NCI-H2107 treated with DMSO at 0.1 percent for 48 hours (cell line): ENCODE results near the gene THADA.
"Not testable (repeated sequence)": the region's sequence is repeated elsewhere in the genome, so short reads cannot be mapped to it uniquely, and the experiment has no call there.

Experiments used
- DNase-seq: peaks from one replicate; lab custom pipeline; 2025; ENCODE audit not compliant: unreplicated experiment; lab: John Stamatoyannopoulos, UW

THADA gene

GRCh38 chr2:43305517-43305916, 290.3 kb downstream of the THADA start:
- DNase-seq: no peak

DNA sequence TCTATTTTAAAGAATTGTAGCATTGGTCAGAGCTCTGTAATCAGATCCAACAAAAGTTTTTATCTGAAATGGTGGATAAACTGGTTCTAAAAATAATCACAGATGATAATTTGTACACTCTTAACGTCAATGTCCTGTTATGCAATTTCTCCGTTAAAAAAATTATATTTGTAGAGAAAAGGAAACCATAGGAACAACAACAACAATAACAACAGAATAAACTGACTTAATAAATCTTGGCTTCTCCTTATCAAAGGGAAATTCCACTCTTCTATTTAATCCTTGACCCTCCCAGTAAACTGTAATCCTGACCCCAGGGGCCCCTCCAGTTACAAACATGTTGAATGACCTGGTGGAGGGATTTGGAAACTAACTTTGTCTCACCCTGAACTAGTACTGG, 290.8 kb downstream of the THADA start:
- DNase-seq: no peak

DNA sequence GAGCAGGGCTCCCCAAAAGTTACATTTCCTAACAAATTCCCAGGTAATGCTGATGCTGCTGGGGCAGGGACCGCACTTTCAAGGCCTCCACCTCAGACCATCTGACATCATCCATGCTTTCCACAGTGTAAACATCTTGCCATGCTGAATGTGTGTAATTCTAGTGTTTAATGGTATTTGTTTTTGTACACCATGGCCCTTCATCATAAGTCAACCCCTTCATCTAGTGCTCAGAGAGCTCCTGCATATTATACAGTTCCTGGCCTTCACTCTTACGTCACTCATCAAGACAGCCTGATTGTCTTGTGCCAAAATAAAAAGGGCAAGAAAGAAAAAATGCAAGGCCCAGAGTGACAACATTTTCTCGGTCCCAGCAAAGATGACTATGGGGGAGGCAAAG, 291.9 kb downstream of the THADA start:
- DNase-seq: no peak

- no peak for DNase-seq
These were observed 292.8 kb downstream of the THADA start for GRCh38 chr2:43302961-43303494.

DNA sequence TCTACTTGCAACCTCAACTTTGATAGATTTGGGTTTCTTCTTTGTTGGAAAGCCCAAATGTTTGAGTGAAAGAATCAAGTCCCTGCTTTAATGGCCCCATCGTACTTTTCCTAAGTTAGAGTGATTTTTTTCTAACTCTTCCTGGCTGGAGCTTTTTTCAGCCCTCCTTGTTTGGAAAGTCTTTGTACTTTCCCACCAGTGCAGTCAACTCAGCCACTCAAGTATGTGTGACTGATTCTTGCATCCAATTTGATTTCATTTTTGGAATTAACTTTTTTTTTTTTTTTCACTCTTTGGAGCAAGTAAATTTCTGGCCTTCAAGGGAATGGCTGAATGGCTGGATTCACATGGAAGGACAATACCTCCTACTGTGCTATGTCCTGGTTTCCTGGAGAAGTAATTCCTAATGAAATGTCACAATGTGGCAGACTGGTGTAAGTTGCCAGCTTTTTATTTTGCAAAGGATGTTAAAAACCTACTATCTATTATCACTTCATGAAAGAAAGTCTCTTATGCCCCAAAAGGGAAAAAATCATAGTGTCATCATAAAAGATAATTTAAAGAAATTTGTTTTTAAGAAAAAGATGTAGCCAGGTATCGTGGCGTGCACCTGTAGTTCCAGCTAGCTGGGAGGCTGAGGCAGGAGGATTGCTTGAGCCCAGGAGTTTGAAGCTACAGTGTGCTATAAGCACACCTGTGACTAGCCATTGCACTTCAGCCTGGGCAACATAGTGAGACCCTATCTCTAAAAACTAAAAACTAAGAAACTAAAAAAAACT, 293.5 kb downstream of the THADA start:
- DNase-seq: no peak

GRCh38 chr2:43300781-43301583, 294.9 kb downstream of the THADA start:
- DNase-seq: no peak

DNA sequence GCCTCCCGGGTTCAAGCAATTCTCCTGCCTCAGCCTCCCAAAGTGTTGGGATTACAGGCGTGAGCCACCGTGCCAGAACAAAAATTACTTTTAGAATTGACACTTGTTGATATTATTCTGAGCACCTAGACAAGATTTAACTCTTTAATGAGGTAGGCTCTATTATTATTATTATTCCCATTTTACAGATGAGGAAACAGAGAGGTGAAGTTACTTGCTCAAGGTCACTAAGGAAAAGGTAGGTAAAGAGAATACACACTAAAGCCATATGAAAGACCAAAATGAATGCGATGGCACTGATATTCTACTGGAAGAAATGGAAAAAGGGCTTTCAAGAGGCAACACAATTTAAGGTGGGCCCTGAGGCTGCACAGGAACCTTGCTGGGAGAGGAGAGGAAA, 295.6 kb downstream of the THADA start:
- DNase-seq: no peak

DNA sequence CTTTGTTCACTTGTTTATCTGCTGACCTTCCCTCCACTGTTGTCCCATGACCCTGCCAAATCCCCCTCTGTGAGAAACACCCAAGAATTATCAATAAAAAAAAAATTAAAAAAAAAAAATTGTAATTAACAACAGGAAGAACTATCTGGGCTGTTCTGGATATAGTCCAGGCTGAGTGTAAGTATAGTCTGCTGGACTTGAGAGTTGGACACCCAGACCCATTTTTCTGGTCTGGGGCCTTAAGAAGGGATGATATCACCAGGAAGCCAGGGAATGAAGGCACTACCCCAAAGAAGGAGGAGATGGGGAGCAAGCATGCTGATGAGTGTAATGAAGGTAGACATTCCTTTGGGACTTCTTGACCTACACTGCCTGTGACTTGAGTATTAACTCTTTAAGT, 297.3 kb downstream of the THADA start:
- no peak for DNase-seq

- DNase-seq: not testable (repeated sequence)
These were observed 298.1 kb downstream of the THADA start for GRCh38 chr2:43297740-43298139.

GRCh38 chr2:43294973-43295603, 300.8 kb downstream of the THADA start:
- no peak for DNase-seq

DNA sequence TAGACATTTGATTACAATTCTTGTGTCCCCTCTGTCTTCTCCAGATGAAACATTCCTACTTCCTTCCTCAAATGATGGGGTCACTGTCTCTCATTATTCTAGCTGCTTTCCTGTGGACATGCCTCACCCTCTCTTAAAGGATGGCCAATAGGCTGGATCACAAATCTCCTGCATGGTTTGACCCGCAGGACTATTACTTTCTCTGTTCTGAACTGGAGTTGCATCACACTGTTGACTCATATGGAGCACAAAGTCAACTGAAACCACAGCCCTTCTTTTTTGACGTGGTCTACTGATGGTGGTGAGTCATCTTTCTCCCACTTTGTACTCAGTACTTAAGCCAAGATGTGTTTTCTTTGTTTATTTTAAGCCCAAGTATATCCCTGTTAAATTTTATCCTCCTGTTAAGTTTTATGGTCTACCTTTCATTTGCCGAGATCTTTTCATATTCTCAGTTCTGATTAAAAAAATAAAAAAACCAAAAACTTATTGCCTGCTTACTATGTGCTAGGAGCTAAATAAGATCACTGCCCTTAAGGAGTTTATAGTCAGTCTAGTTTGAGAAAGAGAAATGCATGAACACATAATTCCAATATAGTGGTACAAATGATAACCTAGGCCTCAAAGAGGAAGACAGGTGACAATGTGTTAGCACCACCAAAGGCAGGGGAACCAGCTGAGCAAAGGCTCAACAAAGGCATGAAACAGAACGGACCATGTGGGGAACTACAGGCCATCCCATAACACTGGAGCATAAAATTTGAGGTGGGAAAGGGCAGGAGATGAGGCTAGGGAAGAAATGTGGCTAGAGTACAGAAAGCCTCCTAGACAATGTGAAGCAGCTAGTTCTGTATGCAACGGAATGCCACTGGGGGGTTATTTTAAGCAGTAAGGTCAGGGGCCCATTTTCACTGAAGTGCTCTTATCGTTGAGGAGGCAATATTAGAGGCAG, 301.8 kb downstream of the THADA start:
- DNase-seq: peak; percentile 33

- DNase-seq: no peak
These were observed 302.7 kb downstream of the THADA start for GRCh38 chr2:43292851-43293743.

GRCh38 chr2:43292297-43292696, 303.5 kb downstream of the THADA start:
- DNase-seq: no peak

- DNase-seq: no peak
These were observed 306.5 kb downstream of the THADA start for GRCh38 chr2:43289331-43289730.

DNA sequence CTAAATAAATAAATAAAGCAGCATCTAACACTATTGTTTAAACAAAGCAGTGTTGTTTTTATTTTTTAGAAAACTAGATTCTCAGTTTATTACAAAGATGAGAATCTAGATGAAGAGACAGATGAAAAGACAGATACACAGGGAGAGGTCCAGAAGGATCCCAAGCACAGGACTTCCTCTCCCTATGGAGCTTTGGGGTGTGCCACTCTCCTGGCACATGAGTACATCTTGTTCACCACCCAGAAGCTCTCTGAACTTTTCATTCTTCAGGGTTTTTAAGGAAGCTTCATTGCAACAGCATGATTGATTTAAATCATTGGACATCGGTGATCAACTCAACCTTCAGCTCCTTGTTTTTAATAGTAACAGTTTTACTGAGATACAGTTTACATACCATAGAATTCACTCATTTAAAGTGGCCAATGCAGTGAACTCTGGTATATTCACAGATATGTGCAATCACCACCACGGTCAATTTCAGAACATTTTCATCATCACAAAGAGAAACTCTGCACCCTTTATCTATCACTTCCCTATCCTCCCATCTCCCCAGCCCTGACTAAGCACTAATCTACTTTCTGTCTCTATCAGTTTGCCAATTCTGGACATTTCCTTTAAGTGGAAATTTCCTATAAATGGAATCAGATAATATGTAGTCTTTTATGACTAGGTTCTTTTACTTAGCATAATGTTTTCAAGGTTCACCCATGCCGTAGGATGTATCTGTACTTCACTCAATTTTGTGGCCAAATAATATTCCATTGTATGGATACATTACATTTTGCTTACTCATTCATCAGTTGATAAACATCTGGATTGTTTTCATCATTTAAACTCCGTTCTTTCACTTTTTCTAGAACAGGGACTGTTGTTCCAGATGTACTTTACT, 307.2 kb downstream of the THADA start:
- no peak for DNase-seq

GRCh38 chr2:43285987-43286386, 309.9 kb downstream of the THADA start:
- DNase-seq: no peak

- no peak for DNase-seq
These were observed 310.9 kb downstream of the THADA start for GRCh38 chr2:43284967-43285366.

- not testable (repeated sequence) for DNase-seq
These were observed 311.5 kb downstream of the THADA start for GRCh38 chr2:43284347-43284746.

- no peak for DNase-seq
These were observed 314.8 kb downstream of the THADA start for GRCh38 chr2:43280994-43281393.
